ENCODE data around the gene DCAF4L1.

Gene DCAF4L1

DNA sequence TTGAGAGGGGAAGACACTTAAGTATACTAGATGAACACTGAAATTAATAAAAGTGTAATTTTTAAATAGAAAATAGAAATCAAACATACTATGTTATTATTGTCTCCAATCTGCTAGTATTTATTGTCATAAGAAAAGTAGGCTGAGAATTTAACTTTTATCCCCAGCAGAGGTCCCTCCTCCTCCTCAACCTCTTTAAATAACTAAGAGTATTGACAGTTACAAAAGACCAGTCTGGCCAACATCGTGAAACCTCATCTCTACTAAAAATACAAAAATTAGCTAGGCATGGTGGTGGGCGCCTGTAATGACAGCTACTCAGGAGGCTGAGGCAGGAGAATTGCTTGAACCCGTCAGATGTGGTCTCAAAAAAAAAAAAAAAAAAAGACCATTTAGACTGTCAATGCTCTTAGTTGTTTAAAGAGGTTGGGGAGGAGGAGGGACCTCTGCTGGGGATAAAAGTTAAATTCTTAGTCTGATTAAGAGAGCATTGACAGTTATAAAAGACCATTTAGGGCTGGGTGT lies 13.0 kb downstream of the DCAF4L1 start:
- no peak for TF ChIP-seq JUND (IDR thresholded peaks at IDR 0.05; ENCODE audit: low read depth)
- DNase-seq (ENCODE audit: low read depth in 1 of 2, low spot score in 1 of 2): no peak
- in situ Hi-C loops (cut with HindIII; ENCODE audit: low pct_unique_long_range_greater_than_20kb, low sequenced_read_pairs): no loop called here

DNA sequence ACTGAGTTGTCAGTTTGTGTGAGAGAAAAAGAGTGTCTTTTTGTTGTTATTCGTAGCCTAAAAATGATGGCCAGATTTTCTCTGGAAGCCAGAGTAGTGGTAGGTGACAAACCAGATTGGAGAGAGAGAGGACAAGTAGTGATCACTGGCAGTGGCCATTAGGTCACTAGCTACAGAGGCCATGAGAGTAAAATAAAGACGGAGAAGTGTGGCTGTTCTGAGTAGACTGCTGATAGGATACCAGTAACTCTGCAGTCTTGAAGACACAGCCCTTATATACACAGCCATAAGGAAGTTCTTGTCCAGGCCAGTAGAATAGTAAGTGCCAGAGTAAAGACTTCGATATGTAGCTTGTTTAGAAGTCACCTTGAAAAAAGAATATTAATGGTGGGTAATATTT lies 16.5 kb downstream of the DCAF4L1 start:
- TF ChIP-seq JUND (IDR thresholded peaks at IDR 0.05; ENCODE audit: low read depth): no peak
- in situ Hi-C loops (cut with HindIII; ENCODE audit: low pct_unique_long_range_greater_than_20kb, low sequenced_read_pairs): no loop called here
- DNase-seq (ENCODE audit: low read depth in 1 of 2, low spot score in 1 of 2): no peak

DNA sequence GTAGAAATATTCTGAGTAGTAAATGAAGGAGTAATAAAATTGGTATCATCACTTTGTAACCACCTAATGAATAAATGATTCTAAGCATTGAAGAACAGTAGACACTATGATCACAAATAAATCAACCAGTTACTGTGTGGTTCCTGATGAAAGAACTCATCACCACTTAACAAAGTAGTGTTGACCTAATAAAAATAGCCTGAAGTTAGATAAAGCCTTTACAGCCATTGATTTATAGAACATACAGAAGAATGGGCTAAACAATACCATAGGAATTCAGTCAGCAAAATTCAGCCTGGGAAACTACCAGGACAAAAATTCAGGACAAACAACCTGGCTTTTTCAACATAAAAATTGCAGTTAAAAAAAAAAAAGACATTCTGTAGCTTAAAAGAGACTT lies 17.8 kb downstream of the DCAF4L1 start:
- in situ Hi-C loops (cut with HindIII; ENCODE audit: low pct_unique_long_range_greater_than_20kb, low sequenced_read_pairs): no loop called here
- TF ChIP-seq JUND (IDR thresholded peaks at IDR 0.05; ENCODE audit: low read depth): no peak

DNA sequence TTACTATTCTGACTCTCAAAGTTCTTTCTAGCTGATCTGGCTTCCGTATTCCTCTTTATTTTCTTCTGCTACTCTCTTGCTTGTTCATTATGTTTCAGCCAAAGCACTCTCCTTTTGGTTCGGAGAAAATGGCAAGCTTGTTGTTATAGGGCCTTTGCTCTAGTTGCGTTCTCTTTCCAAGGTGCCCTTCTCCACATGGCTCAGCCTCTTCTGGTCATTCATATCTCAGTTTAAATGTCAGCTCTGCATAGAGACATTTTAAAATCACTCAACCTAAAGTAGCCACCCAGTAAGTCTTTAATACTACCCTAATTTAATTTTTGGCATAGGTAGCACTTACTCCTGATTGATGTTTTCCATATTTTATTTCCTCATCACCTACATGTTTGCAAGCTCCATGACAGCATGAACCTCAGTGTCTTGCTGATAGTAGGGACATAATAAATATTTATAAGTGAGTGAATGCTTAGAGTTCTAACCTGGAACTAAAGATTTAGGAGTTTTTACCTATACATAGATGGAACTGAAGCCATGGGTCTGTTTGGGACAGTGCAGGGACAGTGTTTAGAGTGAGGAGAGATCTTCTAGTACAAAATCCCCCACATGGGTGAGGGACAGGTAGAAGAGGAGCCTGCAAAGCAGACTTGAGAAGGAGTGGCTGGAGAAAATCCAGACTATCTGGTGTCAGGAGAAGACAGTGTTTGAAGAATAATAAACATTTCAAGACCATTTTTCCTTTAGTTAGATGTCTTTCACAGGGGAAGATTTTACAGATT lies 26.6 kb downstream of the DCAF4L1 start:
- TF ChIP-seq JUND (IDR thresholded peaks at IDR 0.05; ENCODE audit: low read depth): no peak
- in situ Hi-C loops (cut with HindIII; ENCODE audit: low pct_unique_long_range_greater_than_20kb, low sequenced_read_pairs): no loop called here
- no peak for DNase-seq (ENCODE audit: low read depth in 1 of 2, low spot score in 1 of 2)

More for the DNA sequence above, 17.8 kb downstream of the DCAF4L1 start:
- DNase-seq (ENCODE audit: low read depth in 1 of 2, low spot score in 1 of 2): no peak

DNA sequence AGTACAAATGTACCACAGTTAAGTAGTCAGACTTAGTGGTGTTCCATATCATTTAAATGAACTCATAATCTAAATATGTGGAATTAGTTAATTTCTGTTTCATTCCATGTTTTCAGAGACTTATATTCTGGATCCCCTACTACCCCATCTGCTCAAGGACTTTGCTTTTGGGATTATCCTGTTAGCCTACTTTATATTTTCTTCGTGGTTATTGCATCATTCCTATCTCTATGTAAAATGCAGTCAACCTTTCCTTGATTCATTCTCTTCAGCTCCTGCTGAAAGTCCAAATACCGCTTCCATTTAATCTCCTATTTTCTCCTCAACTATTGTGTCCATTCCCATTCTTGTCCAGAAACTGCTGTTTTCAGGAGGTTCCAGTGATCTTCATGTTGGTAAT lies 33.9 kb downstream of the DCAF4L1 start:
- in situ Hi-C loops (cut with HindIII; ENCODE audit: low pct_unique_long_range_greater_than_20kb, low sequenced_read_pairs): no loop called here
- DNase-seq (ENCODE audit: low read depth in 1 of 2, low spot score in 1 of 2): no peak
- TF ChIP-seq JUND (IDR thresholded peaks at IDR 0.05; ENCODE audit: low read depth): no peak

DNA sequence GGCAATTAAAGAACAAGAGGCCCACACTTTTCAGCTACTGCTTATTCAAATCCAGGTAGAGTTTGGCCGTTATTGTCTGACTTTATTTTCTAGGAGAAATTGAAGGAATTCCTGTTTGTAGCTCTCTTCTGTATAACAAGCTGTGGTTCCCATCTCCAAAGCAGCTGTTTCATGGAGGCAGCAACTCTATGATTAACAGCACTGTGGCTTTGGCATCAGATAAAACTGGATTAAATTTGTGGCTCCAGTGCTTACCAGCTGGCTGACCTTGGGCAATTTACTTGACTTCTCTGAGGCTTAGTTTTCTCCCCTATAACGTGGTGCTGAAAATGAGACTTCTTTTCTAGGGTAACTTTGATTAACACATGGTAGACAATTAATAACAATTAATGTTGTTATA lies 36.9 kb downstream of the DCAF4L1 start:
- no peak for TF ChIP-seq JUND (IDR thresholded peaks at IDR 0.05; ENCODE audit: low read depth)
- DNase-seq (ENCODE audit: low read depth in 1 of 2, low spot score in 1 of 2): no peak
- in situ Hi-C loops (cut with HindIII; ENCODE audit: low pct_unique_long_range_greater_than_20kb, low sequenced_read_pairs): no loop called here

Measured in T47D (cell line).